B cell (primary cell): ENCODE results near the gene SORL1.

Experiments used
- EZH2 ChIP-seq: IDR thresholded peaks from 2 replicates; pipeline ENCODE4 v1.6.1; 2012; ENCODE audit warnings: borderline replicate concordance, low read depth, mild to moderate bottlenecking, moderate library complexity, low read length; ENCODE audit not compliant: insufficient read depth, poor library complexity, severe bottlenecking
- TF ChIP-seq, protein P1 (sequence below): fragments of 200-600 bp; IDR thresholded peaks from one replicate; pipeline ENCODE4 v1.8.0; 2022; ENCODE audit warnings: antibody characterized with exemption, mild to moderate bottlenecking

DNA sequence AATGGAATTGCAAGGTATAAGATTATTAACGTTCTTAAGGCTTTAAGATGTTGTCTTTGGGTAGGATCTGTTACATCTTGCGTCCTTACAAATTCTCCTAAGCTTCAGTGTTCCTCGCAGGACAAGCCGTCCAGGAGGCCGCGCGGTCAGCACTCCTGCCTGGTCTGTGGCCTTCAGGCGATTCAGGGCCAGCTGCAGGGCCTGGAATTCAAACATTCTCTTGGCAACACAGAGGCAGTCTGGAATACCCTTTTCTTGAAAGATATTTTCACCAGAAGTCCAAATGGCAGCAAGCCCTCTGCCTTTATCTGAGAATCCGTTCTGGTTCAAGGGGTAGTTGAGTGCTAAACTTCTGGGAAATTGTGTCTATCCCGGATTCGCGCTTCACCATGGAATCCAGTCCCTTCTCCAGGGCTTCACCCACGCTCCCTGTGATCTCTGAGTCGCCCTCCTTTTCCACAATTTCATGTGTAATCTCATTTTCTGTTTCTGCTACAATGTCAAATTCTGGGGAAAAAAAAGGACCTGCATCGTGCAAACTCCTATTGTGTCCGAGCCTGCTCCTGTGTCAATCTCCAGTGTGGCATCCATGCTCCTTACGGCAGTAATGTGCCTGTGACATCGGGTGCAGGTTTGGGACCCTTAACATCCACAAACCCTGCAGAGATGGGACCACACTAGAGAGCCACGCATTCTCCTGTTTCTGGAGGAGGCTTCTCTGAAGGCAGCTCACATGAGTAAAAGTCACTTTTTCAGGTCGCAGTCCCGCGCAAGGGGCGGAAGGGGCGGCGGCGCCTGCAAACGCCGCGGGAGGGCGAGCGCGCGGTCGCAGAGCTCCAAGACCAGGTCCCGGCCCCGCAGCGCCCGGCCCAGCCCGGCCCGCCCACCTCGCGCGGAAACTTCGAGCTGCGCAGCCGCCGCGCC is 25.4 kb upstream of the SORL1 start:
- TF ChIP-seq, protein P1, sequence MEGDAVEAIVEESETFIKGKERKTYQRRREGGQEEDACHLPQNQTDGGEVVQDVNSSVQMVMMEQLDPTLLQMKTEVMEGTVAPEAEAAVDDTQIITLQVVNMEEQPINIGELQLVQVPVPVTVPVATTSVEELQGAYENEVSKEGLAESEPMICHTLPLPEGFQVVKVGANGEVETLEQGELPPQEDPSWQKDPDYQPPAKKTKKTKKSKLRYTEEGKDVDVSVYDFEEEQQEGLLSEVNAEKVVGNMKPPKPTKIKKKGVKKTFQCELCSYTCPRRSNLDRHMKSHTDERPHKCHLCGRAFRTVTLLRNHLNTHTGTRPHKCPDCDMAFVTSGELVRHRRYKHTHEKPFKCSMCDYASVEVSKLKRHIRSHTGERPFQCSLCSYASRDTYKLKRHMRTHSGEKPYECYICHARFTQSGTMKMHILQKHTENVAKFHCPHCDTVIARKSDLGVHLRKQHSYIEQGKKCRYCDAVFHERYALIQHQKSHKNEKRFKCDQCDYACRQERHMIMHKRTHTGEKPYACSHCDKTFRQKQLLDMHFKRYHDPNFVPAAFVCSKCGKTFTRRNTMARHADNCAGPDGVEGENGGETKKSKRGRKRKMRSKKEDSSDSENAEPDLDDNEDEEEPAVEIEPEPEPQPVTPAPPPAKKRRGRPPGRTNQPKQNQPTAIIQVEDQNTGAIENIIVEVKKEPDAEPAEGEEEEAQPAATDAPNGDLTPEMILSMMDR, result peak; percentile 22
- TF ChIP-seq EZH2, result no peak
